ENCODE measurements around the gene PHF2.

The PHF2 gene

GRCh38 chr9:93532141-93532540, 44.2 kb upstream of the PHF2 start (continued):
- TF ChIP-seq ZNF560 (tag by site-specific recombination; IDR thresholded peaks at IDR 0.05; ENCODE audit: borderline replicate concordance) (no peak), ZNF473 (tag by site-specific recombination; IDR thresholded peaks at IDR 0.05) (no peak), ZNF26 (tag by site-specific recombination; IDR thresholded peaks at IDR 0.05) (no peak), ZNF175 (tag by site-specific recombination; IDR thresholded peaks at IDR 0.05) (no peak), ZNF513 (tag by site-specific recombination; IDR thresholded peaks at IDR 0.05) (no peak), ZNF239 (tag by site-specific recombination; IDR thresholded peaks at IDR 0.05) (no peak), ZNF580 (tag by site-specific recombination; IDR thresholded peaks at IDR 0.05) (no peak), HOXC10 (CRISPR knock-in tag; IDR thresholded peaks at IDR 0.05) (no peak)

- Histone ChIP-seq H3K4me1 (ENCODE audit: control insufficient read depth, insufficient read depth, low read length) (no peaks in the 10 kb centered on the region), H3K9me3 (ENCODE audit: control insufficient read depth, insufficient read depth, low read depth, low read length) (no peaks in the 10 kb centered on the region), H3K4me3 (ENCODE audit: low read depth, low read length) (no peak overlapping the region), H3K36me3 (ENCODE audit: control insufficient read depth in 2 of 2, insufficient read depth in 1 of 2, low read length in 2 of 2) (peaks cover 10 to 73% of the 10 kb centered on the region in 2 experiments; a peak in 2 of 3 replicates), H3K27ac (ENCODE audit: extremely low read depth, low read depth, low read length) (no peak overlapping the region)
- ChIA-PET CTCF (interaction anchor here (0.9 kb wide), 1 partner anchor 32 kb away, joined by 3 read pairs; no protein-coding TSS in a partner anchor), POLR2A (no interaction called here)
- TF ChIP-seq HOXD13 (CRISPR knock-in tag; IDR thresholded peaks at IDR 0.05; ENCODE audit: borderline replicate concordance): no peak
- TF ChIP-seq ZNF768 (tag by site-specific recombination; IDR thresholded peaks at IDR 0.05): no peak
- no peak for TF ChIP-seq ZBTB7A (tag by site-specific recombination; IDR thresholded peaks at IDR 0.05; ENCODE audit: low read depth)
- no peak for TF ChIP-seq HOXA7 (CRISPR knock-in tag; IDR thresholded peaks at IDR 0.05; ENCODE audit: borderline replicate concordance)
- TF ChIP-seq ZNF239 (tag by site-specific recombination; IDR thresholded peaks at IDR 0.05): no peak
- TF ChIP-seq ZNF600 (tag by site-specific recombination; IDR thresholded peaks at IDR 0.05): no peak
- TF ChIP-seq ZNF426 (tag by site-specific recombination; IDR thresholded peaks at IDR 0.05): no peak
- no peak for TF ChIP-seq AEBP2 (tag by site-specific recombination; IDR thresholded peaks at IDR 0.05; ENCODE audit: borderline replicate concordance)
- no peak for TF ChIP-seq PBX3 (CRISPR knock-in tag; IDR thresholded peaks at IDR 0.05)
- TF ChIP-seq ZNF529 (tag by site-specific recombination; IDR thresholded peaks at IDR 0.05; ENCODE audit: insufficient replicate concordance): no peak
- no peak for TF ChIP-seq PRDM4 (tag by site-specific recombination; IDR thresholded peaks at IDR 0.05)
- no peak for TF ChIP-seq ZNF423 (tag by site-specific recombination; IDR thresholded peaks at IDR 0.05)
- no peak for TF ChIP-seq WT1 (tag by site-specific recombination; IDR thresholded peaks at IDR 0.05)
- TF ChIP-seq ZNF148 (tag by site-specific recombination; IDR thresholded peaks at IDR 0.05; ENCODE audit: borderline replicate concordance): no peak
- TF ChIP-seq ZNF10 (tag by site-specific recombination; IDR thresholded peaks at IDR 0.05): no peak
- TF ChIP-seq REPIN1 (tag by site-specific recombination; IDR thresholded peaks at IDR 0.05; ENCODE audit: low read depth): no peak
- no peak for TF ChIP-seq PATZ1 (tag by site-specific recombination; IDR thresholded peaks at IDR 0.05)
Observed at GRCh38 chr9:93533863-93534262, 42.5 kb upstream of the PHF2 start.

Measured in HEK293 (cell line).